GM12878 (cell line): ENCODE results near the gene KAZN. TPM values are rescaled to one million over a fixed set of nuclear protein-coding genes. Genes with fewer than 3 reads are reported as not detected.
A peak's percentile ranks its signal among the peaks of the same experiment; 100 is the strongest.

ENCODE experiments used
- ATAC-seq: fragments of 200-7000 bp; cut with Tn5 transposase; 3 replicates; pipeline ENCODE4 v1.9.1; 2020; ENCODE audit warnings: mild to moderate bottlenecking, moderate library complexity
- BruUV-seq: library from RNA; stranded (reverse); fragments of 400-500 nt; replicated peaks from 2 replicates; lab custom pipeline; 2021; lab: Mats Ljungman, UMichigan
- CTCF ChIA-PET: fragments of 300-600 bp; sonication (Branson Sonifier 250); formaldehyde crosslinking; extraction: SDS; loops from one replicate; lab custom pipeline; 2021; ENCODE audit warnings: inconsistent platforms; lab: Yijun Ruan, JAX
- POLR2A ChIA-PET: fragments of 350-600 bp; formaldehyde crosslinking; extraction: SDS; loops from one replicate; lab custom pipeline; 2021; ENCODE audit warnings: inconsistent platforms; lab: Charles Lee
- RAD21 ChIA-PET: fragments of 300-600 bp; sonication (Branson Sonifier 250); formaldehyde crosslinking; loops from one replicate; lab custom pipeline; 2023; ENCODE audit warnings: antibody characterized with exemption; ENCODE audit not compliant: unreplicated experiment; lab: Charles Lee
- SMC1A ChIA-PET: fragments of 300-600 bp; sonication (Branson Sonifier 250); formaldehyde crosslinking; loops from one replicate; lab custom pipeline; 2023; ENCODE audit not compliant: unreplicated experiment, uncharacterized antibody; lab: Charles Lee
- DNase-seq: peaks from one replicate; pipeline ENCODE4 v3.0.0-alpha.2; 2011; ENCODE audit warnings: low read depth, low spot score
- FAIRE-seq: peaks from 3 replicates; lab custom pipeline; 2011; peaks lifted over from hg19 to GRCh38; lab: Jason Lieb, UNC
- H2AFZ ChIP-seq: 2 replicates; pipeline ENCODE4 v1.6.0; 2011; ENCODE audit warnings: low read depth, low read length, control low read depth; ENCODE audit not compliant: control insufficient read depth
- H3K27ac ChIP-seq: 2 replicates; pipeline ENCODE4 v1.5.1; 2011; ENCODE audit warnings: control low read depth; ENCODE audit not compliant: control insufficient read depth, insufficient read depth
- H3K27me3 ChIP-seq, 2 experiments: replicated peaks in 1 of 2; 2 replicates each; pipeline versions ENCODE4 v1.6.0 to v1.6.1; 2011; ENCODE audit warnings: low read length in 1 of 2; ENCODE audit not compliant: control insufficient read depth in 2 of 2, insufficient read depth in 2 of 2
- H3K36me3 ChIP-seq, 2 experiments: 2 replicates each; pipeline ENCODE4 v1.5.1; 2011; ENCODE audit warnings: low read length in 1 of 2; ENCODE audit not compliant: control insufficient read depth in 2 of 2, insufficient read depth in 2 of 2
- H3K4me1 ChIP-seq: 2 replicates; pipeline ENCODE4 v1.6.1; 2011; ENCODE audit warnings: mild to moderate bottlenecking, low read length, moderate library complexity, mixed read lengths; ENCODE audit not compliant: control insufficient read depth, insufficient read depth
- H3K4me2 ChIP-seq: 2 replicates; pipeline ENCODE4 v1.6.0; 2011; ENCODE audit warnings: control low read depth; ENCODE audit not compliant: control insufficient read depth, insufficient read depth
- H3K4me3 ChIP-seq: fragments of 200-600 bp; sonication (generic); 2 replicates; pipeline ENCODE4 v1.5.1; 2016
- H3K79me2 ChIP-seq: 2 replicates; pipeline ENCODE4 v1.6.0; 2011; ENCODE audit warnings: low read length; ENCODE audit not compliant: control insufficient read depth, insufficient read depth
- H3K9ac ChIP-seq: 2 replicates; pipeline ENCODE4 v1.8.0; 2011; ENCODE audit warnings: low read length, control low read depth, mixed read lengths; ENCODE audit not compliant: control insufficient read depth, insufficient read depth
- H3K9me3 ChIP-seq: replicated peaks from 3 replicates; pipeline ENCODE4 v1.5.1; 2011; ENCODE audit warnings: mild to moderate bottlenecking, low read length; ENCODE audit not compliant: control insufficient read depth, insufficient read depth
- H4K20me1 ChIP-seq: 2 replicates; pipeline ENCODE4 v1.6.0; 2011; ENCODE audit not compliant: control insufficient read depth, insufficient read depth
- BACH1 ChIP-seq: fragments of 450-650 bp; IDR thresholded peaks from 2 replicates; pipeline ENCODE4 v1.6.1; 2017; ENCODE audit warnings: mild to moderate bottlenecking, borderline replicate concordance
- IKZF2 ChIP-seq, 2 experiments: fragments of 450-650 bp; IDR thresholded peaks; 2 replicates each; pipeline ENCODE4 v1.6.1; 2017; ENCODE audit warnings: mild to moderate bottlenecking in 2 of 2, moderate library complexity in 2 of 2
- KDM1A ChIP-seq: fragments of 200-600 bp; sonication (generic); IDR thresholded peaks from 2 replicates; pipeline ENCODE4 v1.6.1; 2016; ENCODE audit warnings: borderline replicate concordance
- PML ChIP-seq: IDR thresholded peaks from 2 replicates; pipeline ENCODE4 v1.6.1; 2012; ENCODE audit warnings: low read length, inconsistent platforms
- RUNX3 ChIP-seq: IDR thresholded peaks from 2 replicates; pipeline ENCODE4 v1.6.1; 2012; ENCODE audit warnings: low read length, inconsistent platforms
- SIN3A ChIP-seq: IDR thresholded peaks from 2 replicates; pipeline ENCODE4 v1.6.1; 2012; ENCODE audit warnings: low read depth, low read length, improper control_type of control experiment
- SPI1 ChIP-seq: IDR thresholded peaks from 2 replicates; pipeline ENCODE4 v1.6.1; 2011; ENCODE audit warnings: low read depth, mild to moderate bottlenecking, low read length, moderate library complexity, borderline replicate concordance; ENCODE audit not compliant: insufficient read depth
- SREBF1 ChIP-seq: IDR thresholded peaks from 2 replicates; pipeline ENCODE4 v1.6.1; 2012; ENCODE audit warnings: mild to moderate bottlenecking, low read length
- SREBF2 ChIP-seq: IDR thresholded peaks from 2 replicates; pipeline ENCODE4 v1.6.1; 2012; ENCODE audit warnings: mild to moderate bottlenecking, low read length
- WGBS: methylation state at CpG from one replicate; pipeline ENCODE4 v1.1.6; 2016; ENCODE audit warnings: low lambda C conversion rate; ENCODE audit not compliant: insufficient replicate concordance, insufficient coverage; ENCODE audit errors: missing lambda C conversion rate; 5-methylcytosine and 5-hydroxymethylcytosine counted together
- in situ Hi-C: fragments of 300-500 bp; cut with MboI; formaldehyde crosslinking; loops from 9 replicates; pipeline ENCODE4 v1.14.3; 2018; ENCODE audit warnings: mixed read lengths
- intact Hi-C: fragments of 100-400 bp; cut with micrococcal nuclease; formaldehyde crosslinking; loops from one replicate; pipeline ENCODE4 v1.14.2; 2022; ENCODE audit not compliant: unreplicated experiment
- polyA plus RNA-seq, 11 experiments: library from polyadenylated mRNA; depleted of rRNA in 4 of 11; unstranded in 6 of 11; stranded (reverse) in 5 of 11; fragments of >200 nt; fragmentation: Nextera tagmentation in 4 of 11; fragmentation: Illumina TruSeq in 1 of 11; extraction: Ambion mirVana in 4 of 11; extraction: Trizol in 1 of 11; gene quantifications; 1 replicate in 1 of 11; 2 replicates in 10 of 11; pipeline versions ENCODE4 v1.2.1 to v1.2.3, GENCODE V29; 2011 to 2016; ENCODE audit warnings: inconsistent platforms in 2 of 11, missing spikeins in 2 of 11, low read depth in 1 of 11
- total RNA-seq, 4 experiments: library from RNA; depleted of rRNA in 3 of 4; stranded (reverse); fragments of >200 nt in 3 of 4; fragmentation: Illumina TruSeq in 1 of 4; extraction: Trizol in 1 of 4; gene quantifications; 2 replicates each; pipeline versions ENCODE4 v1.2.1 to v1.2.3, GENCODE V29; 2013 to 2021
- TF ChIP-seq, protein P1 (sequence below): IDR thresholded peaks from 2 replicates; pipeline ENCODE4 v1.6.1; 2012; ENCODE audit warnings: improper control_type of control experiment, low read depth, low read length; ENCODE audit not compliant: insufficient replicate concordance
- TF ChIP-seq, protein P2 (sequence below): fragments of 450-650 bp; IDR thresholded peaks from 2 replicates; pipeline ENCODE4 v1.6.1; 2016; ENCODE audit warnings: mild to moderate bottlenecking

The KAZN gene
- total and polyA plus RNA-seq, 10 of the 15 experiments (the other 5 are each of a cell fraction or from before 2014, with no cell fraction given): 0.72 to 4.0 (median 1.2) TPM

DNA sequence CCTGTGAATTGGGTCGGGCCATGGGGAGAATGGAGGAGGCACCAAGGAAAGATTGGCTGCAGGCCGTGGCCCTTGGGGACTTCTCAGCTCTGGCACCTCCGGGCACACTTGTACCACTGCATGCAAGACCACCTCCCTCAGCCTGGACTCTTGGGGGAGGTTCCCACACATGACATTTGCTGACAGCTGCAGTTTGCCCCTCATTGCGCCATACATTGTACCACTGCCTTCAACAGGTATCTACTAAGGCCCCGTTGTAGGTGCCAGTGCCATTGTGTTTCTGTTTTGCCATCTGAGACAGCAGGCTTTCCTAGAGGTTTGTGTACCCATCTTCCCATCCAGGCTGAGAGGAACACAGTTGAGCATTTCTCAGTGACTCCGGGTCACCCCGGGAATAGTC, 395.7 kb downstream of the KAZN start:
- no peak overlapping the region for H3K9ac ChIP-seq
- FAIRE-seq: no peak

More for the DNA sequence above, 395.7 kb downstream of the KAZN start:
- Histone ChIP-seq H4K20me1 (no peaks in the 10 kb centered on the region), H3K9me3 (no peaks in the 10 kb centered on the region), H3K36me3 (no peaks in the 10 kb centered on the region), H3K4me3 (no peak overlapping the region), H3K79me2 (no peaks in the 10 kb centered on the region), H3K4me2 (no peak overlapping the region), H3K27ac (no peak overlapping the region), H2AFZ (no peak overlapping the region), H3K4me1 (no peaks in the 10 kb centered on the region; the same call in 1 of the 2 replicates), H3K27me3 (no peaks in the 10 kb centered on the region)
- ChIA-PET SMC1A (no interaction called here), CTCF (no interaction called here), RAD21 (no interaction called here), POLR2A (no interaction called here)
- WGBS: 34% methylated on average over 7 of the region's 7 CpGs
- in situ Hi-C loops: no loop called here
- ATAC-seq (no peak), DNase-seq (no peak)
- TSS peak; percentile 41 for BruUV-seq
- intact Hi-C loops: no loop called here
- no peak for TF ChIP-seq RUNX3
- no peak for TF ChIP-seq BACH1
- no peak for TF ChIP-seq SPI1
- TF ChIP-seq IKZF2 (IDR thresholded peaks at IDR 0.05): no peak
- no peak for TF ChIP-seq KDM1A
- TF ChIP-seq, protein P1, sequence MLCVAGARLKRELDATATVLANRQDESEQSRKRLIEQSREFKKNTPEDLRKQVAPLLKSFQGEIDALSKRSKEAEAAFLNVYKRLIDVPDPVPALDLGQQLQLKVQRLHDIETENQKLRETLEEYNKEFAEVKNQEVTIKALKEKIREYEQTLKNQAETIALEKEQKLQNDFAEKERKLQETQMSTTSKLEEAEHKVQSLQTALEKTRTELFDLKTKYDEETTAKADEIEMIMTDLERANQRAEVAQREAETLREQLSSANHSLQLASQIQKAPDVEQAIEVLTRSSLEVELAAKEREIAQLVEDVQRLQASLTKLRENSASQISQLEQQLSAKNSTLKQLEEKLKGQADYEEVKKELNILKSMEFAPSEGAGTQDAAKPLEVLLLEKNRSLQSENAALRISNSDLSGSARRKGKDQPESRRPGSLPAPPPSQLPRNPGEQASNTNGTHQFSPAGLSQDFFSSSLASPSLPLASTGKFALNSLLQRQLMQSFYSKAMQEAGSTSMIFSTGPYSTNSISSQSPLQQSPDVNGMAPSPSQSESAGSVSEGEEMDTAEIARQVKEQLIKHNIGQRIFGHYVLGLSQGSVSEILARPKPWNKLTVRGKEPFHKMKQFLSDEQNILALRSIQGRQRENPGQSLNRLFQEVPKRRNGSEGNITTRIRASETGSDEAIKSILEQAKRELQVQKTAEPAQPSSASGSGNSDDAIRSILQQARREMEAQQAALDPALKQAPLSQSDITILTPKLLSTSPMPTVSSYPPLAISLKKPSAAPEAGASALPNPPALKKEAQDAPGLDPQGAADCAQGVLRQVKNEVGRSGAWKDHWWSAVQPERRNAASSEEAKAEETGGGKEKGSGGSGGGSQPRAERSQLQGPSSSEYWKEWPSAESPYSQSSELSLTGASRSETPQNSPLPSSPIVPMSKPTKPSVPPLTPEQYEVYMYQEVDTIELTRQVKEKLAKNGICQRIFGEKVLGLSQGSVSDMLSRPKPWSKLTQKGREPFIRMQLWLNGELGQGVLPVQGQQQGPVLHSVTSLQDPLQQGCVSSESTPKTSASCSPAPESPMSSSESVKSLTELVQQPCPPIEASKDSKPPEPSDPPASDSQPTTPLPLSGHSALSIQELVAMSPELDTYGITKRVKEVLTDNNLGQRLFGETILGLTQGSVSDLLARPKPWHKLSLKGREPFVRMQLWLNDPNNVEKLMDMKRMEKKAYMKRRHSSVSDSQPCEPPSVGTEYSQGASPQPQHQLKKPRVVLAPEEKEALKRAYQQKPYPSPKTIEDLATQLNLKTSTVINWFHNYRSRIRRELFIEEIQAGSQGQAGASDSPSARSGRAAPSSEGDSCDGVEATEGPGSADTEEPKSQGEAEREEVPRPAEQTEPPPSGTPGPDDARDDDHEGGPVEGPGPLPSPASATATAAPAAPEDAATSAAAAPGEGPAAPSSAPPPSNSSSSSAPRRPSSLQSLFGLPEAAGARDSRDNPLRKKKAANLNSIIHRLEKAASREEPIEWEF: no peak
- no peak for TF ChIP-seq PML
- TF ChIP-seq, protein P2, sequence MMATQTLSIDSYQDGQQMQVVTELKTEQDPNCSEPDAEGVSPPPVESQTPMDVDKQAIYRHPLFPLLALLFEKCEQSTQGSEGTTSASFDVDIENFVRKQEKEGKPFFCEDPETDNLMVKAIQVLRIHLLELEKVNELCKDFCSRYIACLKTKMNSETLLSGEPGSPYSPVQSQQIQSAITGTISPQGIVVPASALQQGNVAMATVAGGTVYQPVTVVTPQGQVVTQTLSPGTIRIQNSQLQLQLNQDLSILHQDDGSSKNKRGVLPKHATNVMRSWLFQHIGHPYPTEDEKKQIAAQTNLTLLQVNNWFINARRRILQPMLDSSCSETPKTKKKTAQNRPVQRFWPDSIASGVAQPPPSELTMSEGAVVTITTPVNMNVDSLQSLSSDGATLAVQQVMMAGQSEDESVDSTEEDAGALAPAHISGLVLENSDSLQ: no peak
- TF ChIP-seq SREBF1: no peak
- no peak for TF ChIP-seq SREBF2
- no peak for TF ChIP-seq SIN3A
